Epithelial cell of proximal tubule (primary cell): Measurements from ENCODE around the gene HNMT. TPM values are rescaled to one million over a fixed set of nuclear protein-coding genes. Genes with fewer than 3 reads are reported as not detected.
"Not testable (repeated sequence)": the region's sequence is repeated elsewhere in the genome, so short reads cannot be mapped to it uniquely, and the experiment has no call there.

ENCODE experiments used
- DNase-seq: peaks from one replicate; pipeline ENCODE4 v3.0.0-alpha.2; 2011; ENCODE audit warnings: low read depth
- H3K4me3 ChIP-seq: 2 replicates; pipeline ENCODE4 v1.5.1; 2011; ENCODE audit warnings: low read depth, mild to moderate bottlenecking, low read length
- total RNA-seq: library from RNA; depleted of rRNA; stranded (reverse); fragments of >200 nt; gene quantifications from 2 replicates; pipeline ENCODE4 v1.2.3, GENCODE V29; 2015
- TF ChIP-seq, protein P1 (sequence below): conservative IDR thresholded peaks from 2 replicates; pipeline ENCODE4 v1.5.1; 2012; ENCODE audit warnings: low read depth, mild to moderate bottlenecking, low read length

The HNMT gene
- total RNA-seq, 1 donor from 2014 or later, result 22.9 TPM

DNA sequence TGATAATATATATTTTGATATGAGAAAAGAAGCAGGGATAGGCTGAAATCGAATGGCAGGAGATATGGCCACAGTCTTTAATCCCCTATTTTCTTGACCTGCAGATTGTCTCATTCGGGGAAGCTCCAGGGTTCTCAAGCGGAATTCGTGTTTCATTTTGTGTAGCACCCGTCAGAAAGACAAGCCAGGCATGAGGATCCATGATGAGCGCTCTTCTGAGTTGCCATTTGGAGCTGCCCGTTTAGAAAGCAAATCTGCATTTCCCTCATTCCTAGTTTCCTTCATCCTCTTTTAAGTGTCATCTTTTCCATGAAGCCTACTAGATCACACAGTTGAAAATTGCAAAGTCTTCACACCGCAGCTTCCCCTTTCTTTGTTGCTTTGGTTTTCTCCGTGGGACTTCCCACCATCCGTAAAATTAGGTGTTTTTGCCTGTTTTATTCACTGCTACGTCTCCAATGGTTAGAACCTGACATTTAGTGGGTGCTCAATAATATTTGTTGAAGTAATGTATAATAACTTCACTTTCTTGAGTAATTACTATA, 16.9 kb downstream of the HNMT start:
- no peak overlapping the region for H3K4me3 ChIP-seq
- DNase-seq, result no peak
- TF ChIP-seq, protein P1, sequence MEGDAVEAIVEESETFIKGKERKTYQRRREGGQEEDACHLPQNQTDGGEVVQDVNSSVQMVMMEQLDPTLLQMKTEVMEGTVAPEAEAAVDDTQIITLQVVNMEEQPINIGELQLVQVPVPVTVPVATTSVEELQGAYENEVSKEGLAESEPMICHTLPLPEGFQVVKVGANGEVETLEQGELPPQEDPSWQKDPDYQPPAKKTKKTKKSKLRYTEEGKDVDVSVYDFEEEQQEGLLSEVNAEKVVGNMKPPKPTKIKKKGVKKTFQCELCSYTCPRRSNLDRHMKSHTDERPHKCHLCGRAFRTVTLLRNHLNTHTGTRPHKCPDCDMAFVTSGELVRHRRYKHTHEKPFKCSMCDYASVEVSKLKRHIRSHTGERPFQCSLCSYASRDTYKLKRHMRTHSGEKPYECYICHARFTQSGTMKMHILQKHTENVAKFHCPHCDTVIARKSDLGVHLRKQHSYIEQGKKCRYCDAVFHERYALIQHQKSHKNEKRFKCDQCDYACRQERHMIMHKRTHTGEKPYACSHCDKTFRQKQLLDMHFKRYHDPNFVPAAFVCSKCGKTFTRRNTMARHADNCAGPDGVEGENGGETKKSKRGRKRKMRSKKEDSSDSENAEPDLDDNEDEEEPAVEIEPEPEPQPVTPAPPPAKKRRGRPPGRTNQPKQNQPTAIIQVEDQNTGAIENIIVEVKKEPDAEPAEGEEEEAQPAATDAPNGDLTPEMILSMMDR, result no peak

DNA sequence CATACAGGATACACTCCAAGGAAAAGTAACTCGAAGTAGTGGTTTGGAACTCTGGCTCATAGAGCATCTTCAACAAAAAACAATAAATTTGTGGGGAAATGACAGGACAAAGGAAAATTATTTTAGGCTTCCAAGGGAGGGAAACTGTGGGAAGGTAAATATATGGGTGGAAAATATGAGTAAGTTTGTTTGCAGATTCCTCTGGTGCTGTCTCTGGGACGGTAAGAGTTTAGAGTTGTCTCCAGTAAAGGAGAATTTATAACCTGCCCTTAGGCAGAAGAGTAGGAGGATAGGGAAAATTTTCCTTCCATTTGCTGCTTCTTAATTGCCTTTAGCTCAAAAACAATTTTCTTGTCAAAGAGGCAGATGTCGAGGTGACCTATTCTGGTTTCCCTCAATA, 19.3 kb downstream of the HNMT start:
- TF ChIP-seq, protein P1, result no peak
- H3K4me3 ChIP-seq, result no peak overlapping the region
- DNase-seq, result no peak

DNA sequence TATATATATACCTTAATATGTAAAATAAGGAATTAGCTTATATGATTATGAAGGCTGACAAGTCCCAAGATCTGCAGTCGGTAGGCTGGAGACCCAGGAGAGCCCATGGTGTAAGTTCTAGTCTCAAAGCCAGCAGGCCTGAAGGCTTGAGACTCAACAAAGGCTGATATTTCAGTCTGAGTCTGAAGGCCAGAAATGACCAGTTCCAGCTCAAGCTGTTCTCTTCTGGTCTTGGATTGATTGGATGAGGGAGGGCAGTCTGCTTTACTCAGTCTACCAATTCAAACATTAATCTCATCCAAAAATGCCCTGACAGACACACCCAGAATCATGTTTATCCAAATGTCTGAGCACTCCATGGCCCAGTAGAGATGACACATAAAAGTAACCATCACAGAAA, 22.0 kb downstream of the HNMT start:
- TF ChIP-seq, protein P1, result no peak
- DNase-seq, result no peak
- H3K4me3 ChIP-seq, result no peak overlapping the region

DNA sequence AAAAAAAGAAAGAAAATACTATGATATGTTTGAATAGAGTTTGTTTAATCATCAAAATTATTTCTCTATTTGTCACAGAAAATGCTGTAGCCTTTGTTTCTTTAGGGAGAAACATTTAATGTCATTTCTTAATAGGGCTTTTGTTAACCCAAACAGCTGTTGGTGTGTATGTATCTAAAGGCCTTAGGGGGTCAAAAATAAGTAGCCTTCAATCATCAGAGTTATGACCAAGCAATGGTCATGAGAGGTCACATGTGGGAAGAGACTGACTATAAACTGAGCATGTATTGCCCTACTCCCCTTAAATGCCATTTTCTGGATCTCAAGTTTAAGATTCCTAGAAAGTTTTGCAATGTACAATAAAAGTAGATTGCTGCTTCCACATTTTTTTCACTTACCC, 22.7 kb downstream of the HNMT start:
- no peak for DNase-seq
- H3K4me3 ChIP-seq, result no peak overlapping the region
- TF ChIP-seq, protein P1, result no peak

DNA sequence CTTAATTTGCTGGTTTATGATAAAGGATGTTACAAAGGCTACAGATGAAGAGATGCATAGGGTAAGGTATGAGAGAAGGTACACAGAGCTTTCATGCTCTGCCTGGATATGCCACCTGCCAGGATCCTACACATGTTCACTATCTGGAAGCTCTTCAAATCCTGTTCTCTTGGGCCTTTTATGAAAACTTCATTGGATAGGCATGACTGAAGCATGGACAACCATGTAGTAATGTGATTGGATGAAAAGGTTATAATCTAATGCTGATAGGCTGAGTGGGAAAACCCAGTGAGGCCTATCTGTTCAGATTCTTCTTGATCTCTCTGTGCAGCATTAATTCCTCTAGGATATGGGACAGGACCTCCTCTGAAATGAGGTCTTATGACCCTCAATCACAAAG, 26.8 kb downstream of the HNMT start:
- DNase-seq, result no peak
- TF ChIP-seq, protein P1, result no peak
- H3K4me3 ChIP-seq, result no peak overlapping the region

DNA sequence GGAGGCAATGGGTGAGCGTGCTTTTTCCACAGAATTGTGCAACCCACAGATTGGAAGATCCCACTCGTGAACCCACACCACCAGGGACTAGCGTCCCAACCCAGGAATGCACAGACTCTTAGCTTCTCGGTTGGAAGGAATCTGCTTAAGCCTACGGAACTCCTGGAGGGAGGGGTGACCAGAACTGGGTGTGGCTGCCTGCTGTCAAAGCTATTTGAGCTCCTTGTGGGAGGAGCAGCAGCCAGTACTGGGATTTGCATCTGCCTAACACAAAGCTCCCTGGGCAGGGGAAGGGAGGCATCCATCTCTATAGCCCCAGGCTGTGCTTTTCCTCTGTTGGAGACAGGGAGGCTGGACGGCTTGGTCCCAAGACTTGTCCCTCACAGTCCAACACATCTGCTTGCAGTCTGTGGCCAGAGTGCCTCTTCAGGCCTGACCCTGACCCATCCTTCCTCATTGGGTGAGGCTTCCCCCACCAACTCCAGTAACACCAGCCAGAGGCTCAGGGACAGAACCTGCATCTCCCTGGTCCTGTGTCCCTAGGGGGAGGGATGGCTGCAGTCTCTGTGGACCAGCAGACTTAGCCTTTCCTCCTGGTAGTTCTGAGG, 27.9 kb downstream of the HNMT start:
- no peak for DNase-seq
- TF ChIP-seq, protein P1, result no peak
- H3K4me3 ChIP-seq, result no peak overlapping the region

DNA sequence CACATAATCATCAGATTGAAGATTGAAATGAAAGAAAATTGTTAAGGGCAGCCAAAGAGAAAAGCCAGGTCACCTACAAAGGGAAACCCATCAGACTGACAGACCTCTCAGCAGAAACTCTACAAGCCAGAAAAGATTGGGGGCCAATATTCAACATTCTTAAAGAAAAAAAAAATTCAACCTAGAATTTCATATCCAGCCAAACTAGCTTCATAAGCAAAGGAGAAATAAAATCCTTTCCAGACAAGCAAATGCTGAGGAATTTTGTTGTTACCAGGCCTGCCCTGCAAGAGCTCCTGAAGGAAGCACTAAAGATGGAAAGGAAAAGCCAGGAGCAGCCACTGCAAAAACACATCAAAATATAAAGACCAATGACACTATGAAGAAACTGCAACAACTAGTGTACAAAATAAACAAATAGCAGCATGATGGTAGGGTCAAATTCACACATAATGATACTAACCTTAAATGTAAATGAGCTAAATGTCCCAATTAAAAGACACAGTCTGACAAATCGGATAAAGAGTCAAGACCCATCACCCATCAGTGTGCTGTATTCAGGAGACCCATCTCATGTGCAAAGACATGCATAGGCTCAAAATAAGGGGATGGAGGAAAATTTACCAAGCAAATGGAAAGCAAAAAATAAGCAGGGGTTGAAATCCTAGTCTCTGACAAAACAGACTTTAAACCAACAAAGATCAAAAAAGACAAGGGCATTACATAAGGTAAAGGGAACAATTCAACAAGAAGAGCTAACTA, 29.6 kb downstream of the HNMT start:
- not testable (repeated sequence) for H3K4me3 ChIP-seq, DNase-seq

DNA sequence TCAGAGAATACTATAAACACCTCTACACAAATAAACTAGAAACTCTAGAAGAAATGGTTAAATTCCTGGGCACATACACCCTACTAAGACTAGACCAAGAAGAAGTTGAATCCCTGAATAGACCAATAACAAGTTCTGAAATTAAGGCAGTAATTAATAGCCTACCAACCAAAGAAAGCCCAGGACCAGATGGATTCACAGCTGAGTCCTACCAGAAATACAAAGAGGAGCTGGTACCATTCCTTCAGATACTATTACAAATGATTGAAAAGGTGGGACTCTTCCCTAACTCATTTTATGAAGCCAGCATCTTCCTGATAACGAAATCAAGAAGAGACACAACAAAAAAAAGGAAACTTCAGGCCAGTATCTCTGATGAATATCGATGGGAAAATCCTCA, 31.1 kb downstream of the HNMT start:
- not testable (repeated sequence) for H3K4me3 ChIP-seq, DNase-seq

DNA sequence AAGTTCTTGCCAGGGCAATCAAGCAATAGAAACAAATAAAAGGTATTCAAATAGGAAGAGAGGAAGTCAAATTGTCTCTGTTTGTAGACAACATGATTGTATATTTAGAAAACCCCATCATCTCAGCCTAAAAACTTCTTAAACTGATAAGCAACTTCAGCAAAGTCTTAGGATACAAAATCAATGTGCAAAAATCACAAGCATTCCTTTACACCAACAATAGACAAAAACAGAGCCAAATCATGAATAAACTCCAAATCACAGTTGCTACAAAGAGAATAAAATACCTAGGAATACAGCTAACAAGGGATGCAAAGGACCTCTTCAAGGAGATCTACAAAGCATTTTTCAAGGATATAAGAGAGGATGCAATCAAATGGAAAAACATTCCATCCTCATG, 31.9 kb downstream of the HNMT start:
- H3K4me3 ChIP-seq, DNase-seq: not testable (repeated sequence)
